Neuronal stem cell (in vitro differentiated cells): Measurements from ENCODE around the gene MARCHF11.

ENCODE experiments used
- DNase-seq: peaks from one replicate; pipeline ENCODE4 v3.0.0-alpha.2; 2013; ENCODE audit warnings: low spot score
- H2AFZ ChIP-seq: one replicate; pipeline ENCODE4 v1.6.1; 2013; ENCODE audit warnings: mild to moderate bottlenecking, low read length, inconsistent platforms
- H2AK5ac ChIP-seq: 2 replicates; pipeline ENCODE4 v1.6.1; 2013; ENCODE audit warnings: low read depth, mild to moderate bottlenecking, inconsistent platforms, low read length, moderate library complexity, mixed read lengths
- H2BK120ac ChIP-seq: 2 replicates; pipeline ENCODE4 v1.6.1; 2013; ENCODE audit warnings: low read depth, mild to moderate bottlenecking, inconsistent platforms, low read length, moderate library complexity, mixed read lengths
- H2BK12ac ChIP-seq: one replicate; pipeline ENCODE4 v1.6.1; 2013; ENCODE audit warnings: low read length, inconsistent platforms
- H2BK15ac ChIP-seq: 2 replicates; pipeline ENCODE4 v1.6.1; 2013; ENCODE audit warnings: mild to moderate bottlenecking, low read length, inconsistent platforms, mixed read lengths
- H2BK5ac ChIP-seq: one replicate; pipeline ENCODE4 v1.6.1; 2013; ENCODE audit warnings: inconsistent platforms, mild to moderate bottlenecking, low read length, moderate library complexity
- H3K14ac ChIP-seq: one replicate; pipeline ENCODE4 v1.6.1; 2013; ENCODE audit warnings: low read length, inconsistent platforms
- H3K18ac ChIP-seq: 2 replicates; pipeline ENCODE4 v1.6.1; 2013; ENCODE audit warnings: low read length, inconsistent platforms
- H3K23ac ChIP-seq: 2 replicates; pipeline ENCODE4 v1.6.1; 2013; ENCODE audit warnings: low read depth, mild to moderate bottlenecking, mixed read lengths, low read length, inconsistent platforms; ENCODE audit not compliant: poor library complexity
- H3K27ac ChIP-seq: replicated peaks from 3 replicates; pipeline ENCODE4 v1.5.1; 2013; ENCODE audit warnings: low read length, inconsistent platforms
- H3K27me3 ChIP-seq, 3 experiments: 2 replicates each; pipeline ENCODE4 v1.6.1; 2013; ENCODE audit warnings: low read length in 3 of 3, mild to moderate bottlenecking in 2 of 3, inconsistent platforms in 1 of 3, low read depth in 1 of 3, mixed read lengths in 1 of 3, moderate library complexity in 1 of 3; ENCODE audit not compliant: control insufficient read depth in 3 of 3, insufficient read depth in 3 of 3
- H3K36me3 ChIP-seq, 2 donors: replicated peaks in 1 of 2; 2 replicates each; pipeline ENCODE4 v1.6.1; 2013; ENCODE audit warnings: low read length in 2 of 2; ENCODE audit not compliant: control insufficient read depth in 2 of 2, insufficient read depth in 2 of 2
- H3K4ac ChIP-seq: 2 replicates; pipeline ENCODE4 v1.6.1; 2013; ENCODE audit warnings: inconsistent platforms, mild to moderate bottlenecking, low read length, moderate library complexity
- H3K4me1 ChIP-seq, 2 donors: 1 replicate in 1 of 2; 2 replicates in 1 of 2; pipeline ENCODE4 v1.6.1; 2013; ENCODE audit warnings: low read length in 2 of 2, low read depth in 1 of 2; ENCODE audit not compliant: control insufficient read depth in 2 of 2, insufficient read depth in 1 of 2
- H3K4me2 ChIP-seq: one replicate; pipeline ENCODE4 v1.6.1; 2013; ENCODE audit warnings: mild to moderate bottlenecking, low read length, inconsistent platforms; ENCODE audit not compliant: insufficient read depth, poor library complexity, severe bottlenecking
- H3K4me3 ChIP-seq, 2 donors: 2 replicates each; pipeline ENCODE4 v1.5.1; 2013; ENCODE audit warnings: low read length in 2 of 2, mild to moderate bottlenecking in 2 of 2, inconsistent platforms in 1 of 2, moderate library complexity in 1 of 2
- H3K79me1 ChIP-seq: one replicate; pipeline ENCODE4 v1.6.1; 2013; ENCODE audit warnings: low read depth, mild to moderate bottlenecking, inconsistent platforms, low read length, moderate library complexity
- H3K9ac ChIP-seq: one replicate; pipeline ENCODE4 v1.6.1; 2013; ENCODE audit warnings: mild to moderate bottlenecking, low read depth, low read length, inconsistent platforms; ENCODE audit not compliant: poor library complexity
- H3K9me3 ChIP-seq, 2 donors: replicated peaks in 1 of 2; 2 replicates each; pipeline versions ENCODE3 to v1.6.1; 2013; ENCODE audit warnings: low read length in 2 of 2, mild to moderate bottlenecking in 2 of 2, inconsistent platforms in 1 of 2, low read depth in 1 of 2, mixed read lengths in 1 of 2, moderate library complexity in 1 of 2; ENCODE audit not compliant: control insufficient read depth in 2 of 2, insufficient read depth in 1 of 2
- H4K8ac ChIP-seq: one replicate; pipeline ENCODE4 v1.6.1; 2013; ENCODE audit warnings: low read depth, mild to moderate bottlenecking, inconsistent platforms, low read length, moderate library complexity
- H4K91ac ChIP-seq: one replicate; pipeline ENCODE4 v1.6.1; 2013; ENCODE audit warnings: low read length, low read depth, mild to moderate bottlenecking, inconsistent platforms; ENCODE audit not compliant: poor library complexity
- WGBS, 2 donors: extraction: QIAGEN DNeasy Blood & Tissue Kit; methylation state at CpG; one replicate each; pipeline ENCODE4 v1.1.7; 2013; ENCODE audit warnings: missing lambda C conversion rate in 2 of 2, mixed read lengths in 1 of 2; ENCODE audit not compliant: insufficient read length in 2 of 2, insufficient replicate concordance in 1 of 2; ENCODE audit errors: extremely low coverage in 2 of 2; 5-methylcytosine and 5-hydroxymethylcytosine counted together

Gene MARCHF11

DNA sequence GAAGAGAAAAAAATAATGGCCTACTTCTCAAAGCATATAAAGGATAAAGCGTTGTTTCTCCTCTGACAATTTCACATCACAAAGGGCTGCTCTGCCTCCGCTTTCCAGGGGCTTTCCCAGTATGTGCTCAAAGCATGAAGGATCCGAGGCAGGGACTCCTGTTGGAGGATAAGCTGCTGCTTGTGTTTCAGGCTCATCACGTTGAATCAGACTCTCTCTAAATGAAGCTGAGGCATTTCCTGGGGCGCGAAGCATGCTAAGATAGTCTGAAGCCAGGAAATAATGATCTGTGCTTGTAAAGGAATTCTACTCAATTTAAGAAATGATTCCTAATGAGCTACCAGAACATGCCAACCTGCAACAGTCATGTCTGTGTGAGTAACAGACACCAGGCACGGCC, 97.5 kb downstream of the MARCHF11 start:
- no peaks in the 10 kb centered on the region for H3K36me3 ChIP-seq
- H2BK120ac ChIP-seq = no peak overlapping the region
- H2BK12ac ChIP-seq = no peak overlapping the region
- H2BK15ac ChIP-seq = no peak overlapping the region
- no peak overlapping the region for H3K27ac ChIP-seq
- no peak overlapping the region for H4K8ac ChIP-seq
- no CpG with 5 or more reads among the region's 7 CpGs for WGBS, 2 donors
- H3K27me3 ChIP-seq = no peaks in the 10 kb centered on the region
- H3K4me3 ChIP-seq = no peak overlapping the region
- no peak overlapping the region for H3K23ac ChIP-seq
- peaks cover 0 to 6% of the 10 kb centered on the region in 2 donors for H3K4me1 ChIP-seq
- no peak overlapping the region for H3K9ac ChIP-seq
- DNase-seq = no peak
- H3K4ac ChIP-seq = no peak overlapping the region
- H2AFZ ChIP-seq = no peak overlapping the region
- no peak overlapping the region for H3K14ac ChIP-seq
- no peaks in the 10 kb centered on the region for H3K9me3 ChIP-seq
- no peak overlapping the region for H2BK5ac ChIP-seq
- H3K18ac ChIP-seq = no peak overlapping the region
- no peak overlapping the region for H3K4me2 ChIP-seq
- H2AK5ac ChIP-seq = no peak overlapping the region
- no peaks in the 10 kb centered on the region for H3K79me1 ChIP-seq
- no peak overlapping the region for H4K91ac ChIP-seq

DNA sequence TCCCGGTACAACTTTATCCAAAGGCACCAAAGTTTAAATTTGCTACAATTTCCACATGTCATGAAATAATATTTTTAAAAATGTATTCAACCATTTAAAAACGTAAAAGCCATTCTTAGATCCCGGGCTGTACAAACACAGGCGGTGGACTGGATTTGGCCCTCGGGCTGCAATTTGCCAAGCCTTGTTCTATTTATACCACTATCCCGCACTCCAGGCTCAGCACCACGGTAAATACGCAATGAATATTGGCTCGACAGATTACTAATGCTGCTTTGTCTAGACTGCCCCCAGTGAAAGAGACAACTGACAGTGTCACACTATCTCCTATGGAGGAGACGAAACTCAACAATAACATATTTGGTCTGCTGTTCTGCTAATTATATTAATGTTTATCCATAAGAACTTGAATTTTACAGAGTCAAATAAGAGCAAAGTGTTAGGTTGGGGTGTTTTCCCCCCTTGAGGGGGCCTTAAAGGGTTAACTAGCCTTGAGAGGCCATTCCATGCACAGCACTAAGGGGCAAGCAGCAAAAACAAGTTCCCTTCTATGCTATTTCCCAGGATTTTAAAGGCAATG, 98.1 kb downstream of the MARCHF11 start:
- Histone ChIP-seq H3K14ac (no peak overlapping the region), H4K91ac (no peak overlapping the region), H3K9me3 (no peaks in the 10 kb centered on the region), H3K36me3 (no peaks in the 10 kb centered on the region), H4K8ac (no peak overlapping the region), H3K79me1 (no peaks in the 10 kb centered on the region), H2AK5ac (no peak overlapping the region), H2BK5ac (no peak overlapping the region), H3K4me1 (peaks cover 0 to 6% of the 10 kb centered on the region in 2 donors), H3K18ac (no peak overlapping the region), H3K23ac (no peak overlapping the region), H2BK120ac (no peak overlapping the region), H3K4ac (no peak overlapping the region), H2BK12ac (no peak overlapping the region), H2BK15ac (no peak overlapping the region), H2AFZ (no peak overlapping the region), H3K4me3 (no peak overlapping the region), H3K27ac (no peak overlapping the region), H3K9ac (no peak overlapping the region), H3K4me2 (no peak overlapping the region), H3K27me3 (no peaks in the 10 kb centered on the region)
- DNase-seq = no peak
- WGBS, 2 donors = no CpG with 5 or more reads among the region's 10 CpGs

DNA sequence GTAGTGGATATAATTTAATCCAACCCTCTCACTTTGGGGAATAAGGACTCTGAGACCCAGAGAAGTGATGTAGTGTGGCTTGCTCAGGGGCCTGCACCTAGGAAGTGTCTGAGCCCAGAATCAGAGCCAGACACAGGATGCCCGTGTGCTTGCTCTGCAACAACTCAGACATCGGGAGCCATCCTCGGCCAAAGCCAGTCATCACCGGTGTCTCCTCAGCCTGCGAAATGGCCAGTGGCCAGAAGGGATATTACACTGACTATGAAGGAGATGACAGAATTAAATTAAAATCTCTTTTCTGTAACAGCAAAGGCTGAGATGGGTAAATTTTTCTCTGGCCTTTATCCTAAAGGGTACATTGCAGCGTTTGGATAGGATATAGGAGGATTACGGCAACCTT, 102.9 kb downstream of the MARCHF11 start:
- no peak for DNase-seq
- Histone ChIP-seq H3K36me3 (no peaks in the 10 kb centered on the region), H2BK15ac (no peak overlapping the region), H2BK120ac (no peak overlapping the region), H3K4me1 (peaks cover 0 to 2% of the 10 kb centered on the region in 2 donors), H3K18ac (no peak overlapping the region), H4K91ac (no peak overlapping the region), H2AK5ac (no peak overlapping the region), H3K79me1 (no peaks in the 10 kb centered on the region), H3K23ac (no peak overlapping the region), H3K27me3 (no peaks in the 10 kb centered on the region), H3K4me2 (no peak overlapping the region), H4K8ac (no peak overlapping the region), H2BK5ac (no peak overlapping the region), H3K4ac (no peak overlapping the region), H3K27ac (no peak overlapping the region), H2AFZ (no peak overlapping the region), H3K4me3 (no peak overlapping the region), H3K14ac (no peak overlapping the region), H2BK12ac (no peak overlapping the region), H3K9me3 (no peaks in the 10 kb centered on the region), H3K9ac (no peak overlapping the region)
- no CpG with 5 or more reads among the region's 7 CpGs for WGBS, 2 donors

DNA sequence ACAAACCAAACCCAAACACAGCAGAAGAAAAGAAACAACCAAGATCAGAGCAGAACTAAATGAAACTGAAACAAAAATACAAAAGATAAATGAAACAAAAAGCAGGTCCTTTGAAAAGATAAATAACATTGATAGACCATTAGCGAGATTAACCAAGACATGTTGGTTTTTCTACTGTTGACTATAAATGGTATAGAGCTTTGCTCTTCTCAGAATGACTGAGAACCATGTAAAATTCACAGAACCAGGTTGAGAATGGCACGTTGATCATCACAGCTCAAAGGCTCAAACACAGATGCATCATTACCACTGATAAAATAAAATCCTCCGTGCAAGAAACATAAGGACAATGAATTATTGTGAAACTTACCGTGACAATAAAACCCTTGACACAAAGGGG, 105.2 kb downstream of the MARCHF11 start:
- Histone ChIP-seq H3K36me3 (no peaks in the 10 kb centered on the region), H3K27me3 (no peaks in the 10 kb centered on the region), H2BK120ac (no peak overlapping the region), H2BK5ac (no peak overlapping the region), H3K9ac (no peak overlapping the region), H2AFZ (no peak overlapping the region), H4K91ac (no peak overlapping the region), H3K14ac (no peak overlapping the region), H3K4me1 (no peaks in the 10 kb centered on the region), H2BK12ac (no peak overlapping the region), H3K18ac (no peak overlapping the region), H3K4ac (no peak overlapping the region), H3K79me1 (no peaks in the 10 kb centered on the region), H2BK15ac (no peak overlapping the region), H3K27ac (no peak overlapping the region), H3K4me3 (no peak overlapping the region), H3K4me2 (no peak overlapping the region), H3K23ac (no peak overlapping the region), H2AK5ac (no peak overlapping the region), H3K9me3 (no peaks in the 10 kb centered on the region), H4K8ac (no peak overlapping the region)
- DNase-seq = no peak
- no CpG with 5 or more reads among the region's 4 CpGs for WGBS, 2 donors
